Central memory CD4-positive, alpha-beta T cell (primary cell): ENCODE data around the gene B4GALNT3.

Experiments used
- DNase-seq: peaks from one replicate; pipeline ENCODE4 v3.0.0; 2022

B4GALNT3 gene

DNA sequence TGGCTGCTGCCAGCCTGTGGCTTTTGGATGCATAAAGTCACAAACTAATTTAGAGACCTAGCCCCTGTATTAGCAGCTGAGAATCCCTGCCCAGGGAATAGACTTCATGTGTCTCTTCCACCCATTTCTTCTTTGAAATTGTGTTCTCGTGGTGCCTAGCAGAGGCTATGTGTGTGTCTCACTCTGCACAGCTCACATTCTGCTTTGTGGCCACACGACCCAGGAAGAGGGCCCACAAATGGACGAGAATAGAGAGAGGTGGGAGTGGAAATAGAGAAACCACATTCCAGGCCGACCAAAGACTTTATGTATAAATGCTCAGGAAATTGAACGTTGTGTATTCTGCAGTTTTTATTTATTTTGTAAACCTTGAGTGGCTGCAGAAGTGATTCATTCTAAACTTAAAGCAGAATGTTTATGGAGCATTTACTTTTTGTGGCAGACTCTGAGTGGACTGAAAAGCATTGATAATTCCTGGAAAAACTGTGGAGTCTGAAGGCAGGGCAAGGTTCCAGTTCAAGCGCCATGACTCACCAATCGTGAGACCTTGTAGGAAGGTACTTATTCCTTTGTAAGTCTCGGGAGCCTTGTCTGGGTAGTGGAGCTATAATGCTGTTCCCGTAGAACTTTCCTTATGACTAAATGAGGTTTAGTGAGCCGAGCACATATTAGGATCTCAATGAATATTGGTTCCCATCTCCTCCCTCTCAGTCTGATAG is 9.1 kb downstream of the B4GALNT3 start:
- no peak for DNase-seq

DNA sequence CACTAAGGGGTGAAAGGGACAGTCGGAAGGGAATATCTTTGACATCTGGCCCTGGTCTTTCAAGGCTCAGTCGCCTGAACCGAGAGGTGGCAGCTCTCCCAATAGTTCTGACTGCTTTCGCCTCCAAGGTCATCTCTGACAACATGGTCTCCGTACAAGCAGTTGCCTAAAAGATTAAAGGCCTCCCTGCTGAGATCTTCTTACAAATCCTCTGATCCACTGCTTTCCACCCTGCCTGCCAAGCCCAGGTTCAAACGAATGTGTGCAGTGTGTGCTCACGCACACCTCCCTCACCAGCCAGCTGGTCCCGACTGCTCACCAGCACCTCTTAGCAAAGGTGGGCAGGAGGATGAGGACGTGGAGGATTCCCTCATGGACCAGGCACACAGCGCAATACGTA is 10.4 kb downstream of the B4GALNT3 start:
- no peak for DNase-seq

- no peak for DNase-seq
Observed at GRCh38 chr12:473198-473597, 13.5 kb downstream of the B4GALNT3 start.

GRCh38 chr12:473863-474577 is 14.3 kb downstream of the B4GALNT3 start:
- no peak for DNase-seq

- DNase-seq: no peak
Observed at GRCh38 chr12:475286-475685, 15.5 kb downstream of the B4GALNT3 start.

DNA sequence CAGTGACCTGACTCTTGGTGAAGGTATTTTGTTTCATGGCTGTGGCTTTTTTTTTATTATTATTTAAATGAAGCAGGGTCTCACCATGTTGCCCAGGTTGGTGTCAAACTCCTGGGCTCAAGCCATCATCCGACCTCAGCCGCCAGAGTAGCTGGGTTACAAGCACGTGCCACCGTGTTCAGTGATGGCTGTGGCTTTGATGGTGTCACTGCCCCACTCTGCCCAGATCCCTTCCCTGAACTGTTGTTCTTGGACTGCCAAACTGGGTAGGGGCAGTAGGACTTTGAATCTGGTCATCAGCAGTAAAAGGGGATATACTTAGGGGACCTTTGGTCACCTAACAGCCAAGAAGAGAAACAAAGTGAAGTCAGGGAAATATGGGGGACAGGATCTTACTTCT is 19.4 kb downstream of the B4GALNT3 start:
- no peak for DNase-seq

DNA sequence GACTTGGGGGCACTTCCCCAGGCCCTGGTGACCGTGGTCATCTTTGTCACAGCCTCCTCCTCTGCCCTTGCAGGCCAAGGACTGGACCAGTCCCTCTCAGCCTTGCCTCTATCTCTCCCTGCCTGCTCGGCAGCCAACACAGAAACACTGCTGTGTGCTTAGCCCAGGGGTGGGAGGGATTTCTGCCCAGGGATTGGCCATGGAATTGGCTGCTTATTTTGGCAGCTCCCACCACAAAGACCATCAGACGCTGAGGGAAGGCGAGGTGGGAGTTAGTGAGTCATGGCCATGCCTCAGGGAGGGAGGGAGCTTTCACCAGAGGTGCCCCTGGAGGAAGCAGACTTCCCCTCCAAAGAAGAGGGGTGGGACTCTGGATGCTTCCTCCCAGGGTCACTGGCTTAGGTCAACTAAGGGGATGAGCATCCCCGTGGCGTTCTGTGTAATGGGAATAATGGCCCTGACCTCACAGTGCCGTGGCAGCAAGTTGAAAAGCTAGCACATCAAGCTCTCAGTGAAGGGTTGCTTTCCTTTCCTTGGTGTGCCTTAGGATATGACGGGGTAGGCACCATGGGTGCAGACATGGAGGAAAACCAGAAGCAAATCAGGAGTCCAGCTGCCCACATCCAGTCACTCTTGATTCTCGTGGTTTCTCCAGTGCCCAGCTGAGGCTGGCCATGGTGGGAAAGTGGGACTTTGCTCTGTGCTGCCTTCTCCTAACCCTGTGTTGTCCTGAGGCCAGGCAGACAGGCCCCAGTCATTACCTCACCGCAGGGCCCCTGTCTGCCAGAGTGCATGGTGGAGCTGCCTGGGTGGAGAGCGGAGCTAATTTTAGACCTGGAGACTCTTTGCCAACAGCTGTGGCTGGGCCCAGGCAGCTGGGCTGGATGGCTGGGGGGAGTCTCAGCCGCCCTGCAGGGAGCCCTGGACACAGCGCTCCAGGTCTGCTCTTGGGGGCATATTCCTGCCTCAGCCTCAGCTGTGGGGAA is 21.4 kb downstream of the B4GALNT3 start:
- DNase-seq: no peak

DNA sequence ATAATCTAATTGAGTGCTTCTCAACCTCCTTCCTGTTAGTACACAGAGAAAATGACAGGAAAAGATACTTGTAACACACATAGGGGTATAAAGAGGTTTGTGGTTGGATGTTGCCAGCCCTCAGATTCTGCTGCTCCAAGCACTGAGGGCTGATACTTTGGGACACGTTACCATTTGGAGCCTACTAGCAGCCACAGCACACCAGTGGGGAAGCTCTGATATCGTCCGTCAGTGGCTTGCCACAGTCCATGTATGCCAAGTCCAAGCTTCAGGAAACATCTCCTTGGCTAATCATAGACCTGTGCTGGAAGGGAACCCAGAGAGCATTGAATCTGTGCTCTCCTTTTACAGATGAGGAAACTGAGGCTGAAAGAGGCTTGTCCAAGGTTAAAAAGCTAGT is 22.3 kb downstream of the B4GALNT3 start:
- DNase-seq: no peak

DNA sequence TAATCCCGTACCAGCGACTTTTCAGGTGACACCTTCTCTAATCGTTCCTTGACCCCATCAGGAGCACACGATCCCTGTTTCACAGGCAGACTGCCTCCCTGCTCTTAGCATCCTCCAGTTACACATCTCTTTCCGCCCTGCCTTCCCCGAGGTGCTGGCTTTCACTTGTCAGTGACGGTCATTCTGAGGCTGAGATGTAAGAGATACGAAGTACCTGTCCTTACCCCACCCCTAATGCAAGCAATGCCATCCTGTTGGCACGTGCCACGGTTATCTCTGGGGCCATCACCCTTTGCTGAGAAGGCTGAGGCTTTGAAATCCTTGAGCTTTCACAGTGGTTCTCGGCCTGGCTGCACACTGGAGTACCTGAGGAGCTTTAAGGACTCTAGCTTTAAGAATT is 24.4 kb downstream of the B4GALNT3 start:
- DNase-seq: no peak

DNA sequence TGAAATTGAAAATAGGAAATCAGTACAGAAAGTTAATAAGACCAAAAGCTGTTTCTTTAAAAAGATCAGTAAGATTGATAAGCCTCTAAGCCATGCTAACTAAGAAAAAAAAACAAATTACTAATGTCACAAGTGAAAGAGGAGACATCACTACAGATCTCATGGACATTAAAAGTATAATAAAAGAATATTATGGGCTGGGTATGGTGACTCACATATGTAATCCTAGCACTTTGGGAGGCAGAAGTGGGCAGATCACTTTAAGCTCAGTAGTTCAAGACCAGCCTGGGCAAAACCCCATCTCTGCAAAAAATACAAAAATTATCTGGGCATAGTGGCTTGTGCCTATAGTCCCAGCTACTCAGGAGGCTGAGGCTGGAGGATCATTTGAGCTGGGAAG is 30.5 kb downstream of the B4GALNT3 start:
- no peak for DNase-seq

GRCh38 chr12:495466-495865 is 35.7 kb downstream of the B4GALNT3 start:
- DNase-seq: no peak

GRCh38 chr12:496736-497135 is 37.0 kb downstream of the B4GALNT3 start:
- DNase-seq: no peak

DNA sequence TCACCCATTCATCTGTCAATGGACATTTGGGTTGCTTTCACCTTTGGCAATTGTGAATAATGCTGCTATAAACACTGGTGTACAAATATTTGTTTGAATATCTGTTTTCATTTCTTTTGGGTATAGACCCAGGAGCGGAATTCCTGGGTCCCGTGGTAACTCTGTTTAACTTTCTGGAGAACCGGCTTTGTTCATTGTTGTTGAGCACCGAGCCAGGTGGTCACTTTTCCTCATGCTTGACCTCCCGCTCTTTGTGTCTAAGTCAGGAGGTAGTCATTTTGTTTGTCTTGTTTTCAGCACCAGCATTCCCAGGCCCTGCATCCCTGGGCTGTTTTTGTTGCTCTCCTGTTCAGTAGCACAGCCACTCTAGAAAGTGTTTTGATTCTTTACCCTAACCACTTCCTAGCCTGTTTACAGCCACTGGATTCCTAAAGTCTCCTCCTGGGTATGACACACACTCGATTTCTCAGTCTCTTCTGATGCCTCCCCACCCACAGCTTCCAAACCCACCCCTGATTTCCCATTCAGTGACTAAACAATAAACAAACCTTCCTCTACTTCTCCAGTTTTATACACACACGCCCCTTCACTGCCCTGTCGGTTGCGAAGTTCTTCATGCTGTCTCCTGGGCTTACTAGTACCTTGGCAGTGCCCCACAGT is 37.9 kb downstream of the B4GALNT3 start:
- DNase-seq: no peak

DNA sequence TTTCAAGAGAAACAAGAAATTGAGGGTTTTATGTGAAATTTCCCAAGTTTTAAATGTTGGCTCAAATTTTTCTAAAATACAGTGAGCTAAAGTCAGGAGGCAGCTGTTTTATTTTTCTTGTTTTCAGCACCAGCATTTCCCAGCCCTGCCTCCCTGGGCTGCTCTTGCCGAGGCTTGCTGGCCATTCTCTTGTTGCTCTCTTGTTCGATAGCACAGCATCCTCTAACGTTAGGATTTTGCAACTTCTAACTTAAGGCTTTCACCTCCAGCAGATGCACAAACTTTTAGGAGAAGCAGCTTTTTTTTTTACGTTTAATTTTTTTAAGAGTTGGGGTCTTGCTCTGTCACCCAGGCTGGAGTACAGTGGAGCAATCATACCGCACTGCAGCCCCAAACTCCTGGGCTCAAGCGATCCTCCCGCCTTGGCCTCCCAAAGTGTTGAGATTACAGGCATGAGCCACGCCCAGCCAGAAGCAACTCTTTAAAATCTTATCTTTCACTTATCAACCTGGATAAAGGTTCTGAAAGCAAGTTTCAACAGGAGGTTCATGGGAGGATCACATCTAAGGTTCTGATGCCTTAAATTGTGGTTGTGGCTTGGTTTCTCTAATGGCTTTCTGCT is 40.2 kb downstream of the B4GALNT3 start:
- DNase-seq: no peak

DNA sequence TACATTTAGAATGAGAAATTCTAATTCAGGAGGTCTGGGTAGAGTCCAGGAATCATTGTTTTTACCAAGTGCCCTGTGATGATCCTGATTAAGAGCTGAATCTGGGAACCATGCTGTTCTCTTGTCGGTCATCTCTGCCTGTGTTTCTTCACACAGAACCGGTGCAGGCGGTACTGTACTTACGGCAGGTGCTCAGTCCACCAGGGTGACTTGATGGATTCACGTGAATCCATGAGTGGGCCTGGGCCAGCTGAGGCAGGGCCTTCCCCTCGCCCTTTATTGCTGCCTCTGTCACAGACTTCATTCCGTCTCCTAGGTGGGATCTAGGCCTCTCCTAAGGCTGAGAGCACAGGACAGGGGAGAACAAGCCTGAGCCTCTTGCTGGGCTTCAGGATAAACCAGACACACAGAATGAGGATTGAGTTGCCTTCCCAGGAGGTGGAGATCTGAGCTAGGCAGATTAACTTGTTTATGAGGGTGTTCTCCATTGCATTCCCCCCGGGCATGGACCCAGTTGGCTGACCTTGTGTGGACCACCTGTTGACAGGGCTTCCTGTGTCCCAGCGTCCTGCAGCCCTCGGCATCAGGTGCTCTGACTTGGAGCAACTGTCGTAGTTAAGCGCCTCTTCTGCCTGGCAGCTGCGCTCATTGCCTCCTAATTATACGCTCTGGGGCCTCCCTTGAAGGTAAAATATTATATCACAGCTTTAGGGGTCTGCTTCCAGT is 42.1 kb downstream of the B4GALNT3 start:
- DNase-seq: no peak

DNA sequence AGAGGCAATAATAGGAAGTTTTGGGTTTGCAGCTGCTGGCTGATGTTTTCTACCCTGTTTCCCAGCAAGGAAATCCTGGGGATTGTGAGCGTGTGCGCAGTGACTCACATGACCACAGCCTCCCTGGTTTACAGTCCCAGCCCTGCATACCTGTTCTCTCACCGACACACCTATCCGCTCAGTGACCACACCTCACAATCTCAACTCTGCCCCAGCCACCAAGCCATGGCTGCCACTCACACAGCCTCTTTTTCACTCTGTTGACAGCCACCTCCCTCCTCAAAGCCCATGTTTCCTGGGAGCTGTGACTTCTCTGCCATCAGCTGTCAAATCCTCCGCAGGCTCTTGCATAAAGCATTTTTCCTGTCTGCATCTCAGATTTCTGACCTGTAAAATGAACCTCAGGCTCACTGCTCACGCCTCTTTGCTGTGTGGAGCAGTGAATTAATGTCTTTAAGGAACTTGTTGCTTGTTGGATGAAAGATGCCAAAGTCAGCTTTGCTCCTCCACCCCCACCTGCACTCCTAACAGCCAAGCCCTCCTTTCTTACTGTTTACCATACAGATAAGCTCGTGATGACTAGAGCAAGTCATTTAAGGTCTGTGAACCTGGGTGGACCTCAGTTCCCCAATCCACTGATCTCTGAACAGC is 43.5 kb downstream of the B4GALNT3 start:
- DNase-seq: no peak

DNA sequence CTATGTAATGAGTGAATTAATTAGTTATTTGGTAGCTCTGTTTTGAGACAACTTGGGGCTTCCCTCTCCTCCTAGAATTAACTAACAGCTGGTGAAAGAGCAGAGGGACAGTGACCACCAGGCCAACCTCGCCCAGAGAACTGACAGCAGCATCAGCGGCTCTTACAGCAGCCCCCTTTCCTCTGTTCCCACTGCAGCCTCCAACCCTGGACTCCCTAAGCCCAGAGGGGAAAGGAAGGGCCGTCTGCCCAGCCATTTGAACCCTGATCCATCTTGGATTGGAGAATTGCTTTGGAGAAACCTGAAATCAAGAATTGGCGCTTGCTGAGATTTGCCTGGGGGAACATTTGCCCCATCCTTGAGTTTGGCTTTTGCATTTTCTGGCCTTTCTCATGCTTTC is 45.5 kb downstream of the B4GALNT3 start:
- no peak for DNase-seq

DNA sequence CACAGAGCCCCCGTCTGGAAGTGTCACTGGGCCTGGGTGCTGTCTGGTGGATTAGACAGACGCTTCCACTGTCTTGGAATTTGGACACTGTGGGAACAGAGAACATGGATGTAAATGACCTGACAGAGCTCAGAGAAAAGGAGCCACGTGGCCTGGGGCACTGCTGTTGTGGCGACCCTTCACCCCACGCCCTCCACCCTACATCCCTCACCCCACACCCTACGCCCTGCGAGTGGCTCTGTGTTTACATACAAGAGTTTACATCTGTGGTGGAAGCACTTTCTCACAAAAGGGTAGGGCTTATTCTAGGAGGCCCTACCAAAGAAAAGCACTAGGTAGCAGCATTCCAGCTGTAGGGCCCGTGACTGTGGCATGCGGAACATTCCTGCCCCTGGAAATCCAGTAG is 47.7 kb downstream of the B4GALNT3 start:
- DNase-seq: no peak

- no peak for DNase-seq
Observed at GRCh38 chr12:508145-508544, 48.4 kb downstream of the B4GALNT3 start.

DNA sequence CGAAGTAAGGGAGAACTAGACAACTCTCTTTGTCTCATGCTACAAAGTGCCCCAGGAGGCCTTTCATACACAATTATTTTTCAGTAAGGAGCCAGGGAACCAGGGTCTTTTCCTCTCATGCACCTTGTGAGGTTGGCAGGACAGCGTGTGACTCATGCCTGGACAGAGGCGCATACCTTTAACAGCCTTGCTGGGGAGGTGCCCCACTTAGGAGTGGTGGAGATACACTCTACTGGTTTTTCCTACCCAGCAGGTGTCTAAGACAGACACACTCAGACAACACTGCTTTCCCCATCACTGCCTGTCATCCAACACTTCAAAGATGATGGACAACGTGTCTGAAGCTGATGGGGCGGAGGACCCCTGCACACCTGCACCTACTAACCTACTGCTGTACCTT is 49.1 kb downstream of the B4GALNT3 start:
- no peak for DNase-seq

DNA sequence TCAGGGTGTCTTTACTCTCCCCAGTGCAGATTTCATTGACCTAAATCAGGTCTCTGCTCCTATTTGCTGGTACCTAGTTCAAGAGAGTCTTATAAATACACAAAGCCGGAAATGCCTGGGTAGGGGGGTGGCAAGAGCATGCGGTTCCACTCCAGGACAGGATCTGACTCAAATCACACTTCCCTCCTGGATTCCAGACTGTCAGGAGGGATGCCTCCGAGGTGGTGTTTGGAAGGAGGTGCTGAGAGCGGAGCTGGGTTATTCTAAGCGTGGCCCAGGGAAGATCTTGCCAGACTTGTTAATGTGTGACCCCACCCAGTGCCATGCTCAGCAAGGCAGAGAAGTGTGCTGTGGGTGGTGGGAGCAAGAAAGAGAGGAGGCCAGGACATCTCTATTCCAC is 49.8 kb downstream of the B4GALNT3 start:
- DNase-seq: no peak
